ENCODE data around the gene CCDC40. TPM values are rescaled to one million over a fixed set of nuclear protein-coding genes. Genes with fewer than 3 reads are reported as not detected.

The CCDC40 gene
- total and polyA plus RNA-seq, 2 of the 13 experiments (the other 11 are each of a cell fraction or from before 2014, with no cell fraction given), result 4.1 to 5.5 TPM

DNA sequence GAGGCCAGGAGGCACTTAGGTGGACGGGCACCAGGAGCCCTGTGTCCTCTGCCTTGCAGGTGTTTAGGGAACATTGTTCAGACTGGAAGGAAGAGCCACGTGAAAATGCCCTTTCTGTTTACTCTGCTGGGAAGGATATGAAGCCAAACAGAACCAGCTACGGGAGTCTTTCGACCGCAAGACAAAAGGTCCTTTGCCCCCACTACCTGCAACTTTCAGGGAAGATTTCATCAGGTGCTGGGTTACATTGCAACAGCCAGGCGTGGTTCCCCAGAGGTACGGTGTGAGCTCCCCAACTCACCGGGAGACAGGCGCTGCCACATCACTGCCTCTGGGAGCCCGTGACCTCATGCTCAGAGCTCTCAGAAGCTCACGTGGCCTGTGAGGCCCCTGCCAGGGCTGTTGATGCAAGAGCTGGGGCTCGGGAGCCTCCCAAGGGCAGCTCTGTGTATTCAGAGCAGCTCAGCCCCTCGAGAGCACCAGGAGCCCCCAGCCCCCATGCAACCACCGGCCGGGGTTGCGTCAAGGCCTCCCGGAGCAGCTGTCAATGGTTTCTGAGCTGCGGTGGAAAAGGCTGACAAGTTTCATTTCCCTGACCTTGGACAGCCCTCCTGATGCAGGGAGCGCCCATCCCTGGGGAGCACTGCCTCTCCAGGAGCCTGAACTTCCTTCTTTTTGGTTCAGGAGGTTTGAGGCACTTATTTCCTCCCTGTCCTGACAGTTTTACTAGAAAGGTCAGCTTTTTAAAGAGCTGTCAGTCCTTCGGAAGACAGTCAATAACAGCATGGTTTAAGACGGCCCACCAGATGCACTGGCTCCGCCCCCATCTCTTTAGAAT is 42.8 kb upstream of the CCDC40 start (continued):
- TF ChIP-seq MLX (CRISPR knock-in tag; IDR thresholded peaks at IDR 0.05) (peak; percentile 94), NCOA2 (CRISPR knock-in tag; IDR thresholded peaks at IDR 0.05) (peak; percentile 99), ZNF354B (CRISPR knock-in tag; IDR thresholded peaks at IDR 0.05) (peak; percentile 91), ZBTB4 (CRISPR knock-in tag; IDR thresholded peaks at IDR 0.05; ENCODE audit: borderline replicate concordance) (peak; percentile 99), GATA4 (IDR thresholded peaks at IDR 0.05; ENCODE audit: borderline replicate concordance, low read depth) (peak; percentile 81; the same call in 1 of the 2 replicates), ZNF44 (CRISPR knock-in tag; IDR thresholded peaks at IDR 0.05) (no peak; the same call in 1 of the 2 replicates), ZNF296 (CRISPR knock-in tag; conservative IDR thresholded peaks at IDR 0.05) (no peak; the same call in none of the 2 replicates), ZNF629 (CRISPR knock-in tag; conservative IDR thresholded peaks at IDR 0.05) (peak; percentile 62), ZNF282 (IDR thresholded peaks at IDR 0.05; ENCODE audit: partially characterized antibody) (no peak), YY1 (IDR thresholded peaks at IDR 0.05; ENCODE audit: insufficient read depth, insufficient replicate concordance, low read depth, low read length) (peak; percentile 49), ZNF644 (CRISPR knock-in tag; IDR thresholded peaks at IDR 0.05; ENCODE audit: low read depth) (peak; percentile 40; the same call in 1 of the 2 replicates), ZNF564 (CRISPR knock-in tag; IDR thresholded peaks at IDR 0.05) (no peak; the same call in 1 of the 2 replicates), ZNF781 (CRISPR knock-in tag; IDR thresholded peaks at IDR 0.05; ENCODE audit: borderline replicate concordance, not compliant biosample characterization) (peak; percentile 95), PRPF4 (IDR thresholded peaks at IDR 0.05; ENCODE audit: low read depth, low read length, poor library complexity, severe bottlenecking) (no peak)
- TF ChIP-seq, protein P1, sequence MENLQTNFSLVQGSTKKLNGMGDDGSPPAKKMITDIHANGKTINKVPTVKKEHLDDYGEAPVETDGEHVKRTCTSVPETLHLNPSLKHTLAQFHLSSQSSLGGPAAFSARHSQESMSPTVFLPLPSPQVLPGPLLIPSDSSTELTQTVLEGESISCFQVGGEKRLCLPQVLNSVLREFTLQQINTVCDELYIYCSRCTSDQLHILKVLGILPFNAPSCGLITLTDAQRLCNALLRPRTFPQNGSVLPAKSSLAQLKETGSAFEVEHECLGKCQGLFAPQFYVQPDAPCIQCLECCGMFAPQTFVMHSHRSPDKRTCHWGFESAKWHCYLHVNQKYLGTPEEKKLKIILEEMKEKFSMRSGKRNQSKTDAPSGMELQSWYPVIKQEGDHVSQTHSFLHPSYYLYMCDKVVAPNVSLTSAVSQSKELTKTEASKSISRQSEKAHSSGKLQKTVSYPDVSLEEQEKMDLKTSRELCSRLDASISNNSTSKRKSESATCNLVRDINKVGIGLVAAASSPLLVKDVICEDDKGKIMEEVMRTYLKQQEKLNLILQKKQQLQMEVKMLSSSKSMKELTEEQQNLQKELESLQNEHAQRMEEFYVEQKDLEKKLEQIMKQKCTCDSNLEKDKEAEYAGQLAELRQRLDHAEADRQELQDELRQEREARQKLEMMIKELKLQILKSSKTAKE (CRISPR knock-in tag; IDR thresholded peaks at IDR 0.05; ENCODE audit: borderline replicate concordance), result peak; percentile 97
- TF ChIP-seq, protein P2, sequence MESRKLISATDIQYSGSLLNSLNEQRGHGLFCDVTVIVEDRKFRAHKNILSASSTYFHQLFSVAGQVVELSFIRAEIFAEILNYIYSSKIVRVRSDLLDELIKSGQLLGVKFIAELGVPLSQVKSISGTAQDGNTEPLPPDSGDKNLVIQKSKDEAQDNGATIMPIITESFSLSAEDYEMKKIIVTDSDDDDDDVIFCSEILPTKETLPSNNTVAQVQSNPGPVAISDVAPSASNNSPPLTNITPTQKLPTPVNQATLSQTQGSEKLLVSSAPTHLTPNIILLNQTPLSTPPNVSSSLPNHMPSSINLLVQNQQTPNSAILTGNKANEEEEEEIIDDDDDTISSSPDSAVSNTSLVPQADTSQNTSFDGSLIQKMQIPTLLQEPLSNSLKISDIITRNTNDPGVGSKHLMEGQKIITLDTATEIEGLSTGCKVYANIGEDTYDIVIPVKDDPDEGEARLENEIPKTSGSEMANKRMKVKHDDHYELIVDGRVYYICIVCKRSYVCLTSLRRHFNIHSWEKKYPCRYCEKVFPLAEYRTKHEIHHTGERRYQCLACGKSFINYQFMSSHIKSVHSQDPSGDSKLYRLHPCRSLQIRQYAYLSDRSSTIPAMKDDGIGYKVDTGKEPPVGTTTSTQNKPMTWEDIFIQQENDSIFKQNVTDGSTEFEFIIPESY (CRISPR knock-in tag; IDR thresholded peaks at IDR 0.05), result peak; percentile 67
- TF ChIP-seq, protein P3, sequence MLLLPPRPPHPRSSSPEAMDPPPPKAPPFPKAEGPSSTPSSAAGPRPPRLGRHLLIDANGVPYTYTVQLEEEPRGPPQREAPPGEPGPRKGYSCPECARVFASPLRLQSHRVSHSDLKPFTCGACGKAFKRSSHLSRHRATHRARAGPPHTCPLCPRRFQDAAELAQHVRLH (CRISPR knock-in tag; IDR thresholded peaks at IDR 0.05; ENCODE audit: borderline replicate concordance, low read depth), result peak; percentile 76
- TF ChIP-seq, protein P4, sequence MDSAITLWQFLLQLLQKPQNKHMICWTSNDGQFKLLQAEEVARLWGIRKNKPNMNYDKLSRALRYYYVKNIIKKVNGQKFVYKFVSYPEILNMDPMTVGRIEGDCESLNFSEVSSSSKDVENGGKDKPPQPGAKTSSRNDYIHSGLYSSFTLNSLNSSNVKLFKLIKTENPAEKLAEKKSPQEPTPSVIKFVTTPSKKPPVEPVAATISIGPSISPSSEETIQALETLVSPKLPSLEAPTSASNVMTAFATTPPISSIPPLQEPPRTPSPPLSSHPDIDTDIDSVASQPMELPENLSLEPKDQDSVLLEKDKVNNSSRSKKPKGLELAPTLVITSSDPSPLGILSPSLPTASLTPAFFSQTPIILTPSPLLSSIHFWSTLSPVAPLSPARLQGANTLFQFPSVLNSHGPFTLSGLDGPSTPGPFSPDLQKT (CRISPR knock-in tag; IDR thresholded peaks at IDR 0.05; ENCODE audit: borderline replicate concordance), result no peak
